HG03159 (cell line): ENCODE results near the gene DTWD2.
A peak's percentile ranks its signal among the peaks of the same experiment; 100 is the strongest.
"Not testable (repeated sequence)": the region's sequence is repeated elsewhere in the genome, so short reads cannot be mapped to it uniquely, and the experiment has no call there.

Experiments
- ATAC-seq: cut with Tn5 transposase; IDR thresholded peaks from one replicate; pipeline ENCODE4 v1.9.1; 2021; ENCODE audit warnings: mild to moderate bottlenecking, moderate library complexity; ENCODE audit not compliant: unreplicated experiment

The DTWD2 gene

DNA sequence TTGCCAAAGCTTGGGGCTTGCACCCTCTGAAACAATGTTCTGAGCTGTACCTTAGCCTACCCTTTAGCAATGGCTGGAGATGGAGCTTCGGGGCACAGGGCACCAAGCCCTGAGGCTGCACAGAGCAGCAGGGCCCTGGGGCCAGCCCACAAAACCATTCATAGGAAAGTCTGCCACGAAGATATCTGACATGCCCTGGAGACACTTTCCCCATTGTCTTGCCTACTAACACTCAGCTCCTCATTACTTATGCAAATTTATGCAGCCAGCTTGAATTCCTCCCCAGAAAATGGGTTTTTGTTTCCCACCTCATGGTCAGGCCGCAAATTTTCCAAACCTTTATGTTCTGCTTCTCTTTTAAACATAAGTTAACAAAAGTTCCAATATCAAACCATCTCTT lies 105.7 kb downstream of the DTWD2 start:
- ATAC-seq, result no peak

DNA sequence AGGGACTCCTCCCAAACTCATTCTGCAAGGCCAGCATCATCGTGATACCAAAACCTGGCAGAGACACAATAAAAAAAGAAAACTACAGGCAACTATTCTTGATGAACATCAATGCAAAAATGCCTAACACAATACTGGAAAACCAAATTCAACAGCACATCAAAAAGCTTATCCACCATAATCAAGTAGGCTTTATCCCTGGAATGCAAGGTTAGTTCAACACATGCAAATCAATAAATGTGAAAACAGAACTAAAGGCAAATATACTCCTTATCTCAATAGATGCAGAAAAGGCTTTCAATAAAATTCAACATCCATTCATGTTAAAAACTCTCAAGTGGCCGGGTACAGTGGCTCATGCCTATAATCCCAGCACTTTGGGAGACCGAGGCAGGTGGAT lies 111.5 kb downstream of the DTWD2 start:
- ATAC-seq, result not testable (repeated sequence)

DNA sequence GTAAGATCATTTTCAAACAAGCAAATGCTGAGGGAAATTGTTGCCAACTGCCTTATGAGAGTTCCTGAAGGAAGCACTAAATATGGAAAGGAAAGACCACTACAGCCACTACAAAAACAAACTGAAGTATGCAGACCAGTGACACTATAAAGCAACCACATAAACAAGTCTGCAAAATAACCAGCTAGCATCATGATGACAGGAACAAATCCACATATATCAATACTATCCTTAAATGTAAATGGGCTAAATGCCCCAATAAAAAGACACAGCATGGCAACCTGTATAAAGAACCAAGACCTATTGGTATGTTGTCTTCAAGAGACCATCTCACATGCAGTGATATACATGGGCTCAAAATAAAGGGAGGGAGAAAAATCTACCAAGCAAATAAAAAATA lies 113.2 kb downstream of the DTWD2 start:
- no peak for ATAC-seq

DNA sequence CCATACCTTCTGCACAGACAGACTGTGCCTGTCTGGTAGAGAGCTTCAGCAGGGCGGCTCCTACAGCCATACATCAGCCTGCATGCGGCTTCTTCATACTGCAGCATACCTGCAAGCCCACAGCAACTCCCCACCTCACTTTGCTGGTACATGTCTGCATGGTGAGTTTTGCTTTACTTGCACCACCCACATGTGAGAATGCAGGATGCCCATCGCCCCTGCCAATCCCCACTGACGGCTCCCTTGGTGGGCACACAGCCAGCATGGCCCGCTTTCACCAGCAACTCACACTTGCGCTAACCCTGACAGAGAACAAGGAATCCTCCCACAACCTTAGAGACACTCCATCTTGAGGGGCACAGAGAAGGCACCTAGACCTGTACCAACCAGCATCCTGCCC lies 114.9 kb downstream of the DTWD2 start:
- ATAC-seq, result no peak

DNA sequence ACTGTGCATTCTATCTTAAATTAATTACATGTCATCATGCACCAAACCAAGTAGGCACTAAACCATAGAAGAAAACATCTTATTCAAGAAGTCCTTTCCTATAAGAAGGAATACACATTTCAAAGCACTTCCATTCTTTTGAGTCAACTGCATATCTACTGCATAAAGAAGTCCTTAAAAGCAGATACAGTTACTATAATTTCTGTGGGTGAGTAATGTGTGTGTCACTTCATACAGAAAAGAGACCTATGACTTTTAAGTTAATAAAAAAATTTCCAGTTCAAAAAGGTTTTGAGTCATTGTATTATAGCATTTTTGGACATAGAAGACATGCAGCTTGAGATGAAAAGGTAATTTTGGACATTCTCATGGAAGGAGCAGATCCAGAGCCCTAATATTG lies 125.0 kb downstream of the DTWD2 start:
- ATAC-seq, result no peak

DNA sequence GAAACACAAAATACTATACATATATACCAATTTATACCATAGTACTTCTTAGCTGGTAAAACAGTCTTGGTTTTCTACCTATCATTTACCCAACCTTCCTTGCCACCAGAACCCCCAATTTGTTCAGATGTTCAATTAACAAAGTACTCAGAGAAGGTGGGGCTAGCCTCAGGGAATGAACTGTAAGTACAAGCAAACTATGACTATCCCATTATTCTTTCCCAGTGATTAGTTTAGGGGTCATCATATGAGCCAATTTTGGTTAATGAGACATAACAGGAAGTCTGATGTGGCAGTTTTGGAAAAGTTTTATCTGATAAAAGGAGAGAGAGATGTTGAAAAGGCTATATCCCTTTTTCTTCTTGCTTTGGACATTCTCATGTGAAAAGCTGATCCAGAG lies 125.8 kb downstream of the DTWD2 start:
- no peak for ATAC-seq

DNA sequence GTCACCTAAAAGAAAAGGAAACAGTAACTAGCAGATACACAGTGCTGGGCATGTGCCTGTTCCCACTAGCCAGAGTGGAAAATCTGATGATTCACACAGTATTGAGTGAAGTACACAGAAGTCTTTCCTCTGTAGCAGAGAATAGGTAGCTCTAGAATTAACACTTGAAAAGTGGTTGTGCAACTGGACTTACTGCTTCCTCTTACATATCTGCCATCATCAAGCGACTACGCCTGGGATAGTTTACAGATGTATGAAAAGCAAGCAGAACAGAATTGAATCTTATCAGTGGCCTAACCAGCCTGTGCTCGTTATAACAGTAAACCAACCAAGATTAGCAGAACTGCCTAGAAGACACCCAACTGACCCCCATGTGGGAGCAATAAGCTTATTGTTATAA lies 130.6 kb downstream of the DTWD2 start:
- no peak for ATAC-seq

DNA sequence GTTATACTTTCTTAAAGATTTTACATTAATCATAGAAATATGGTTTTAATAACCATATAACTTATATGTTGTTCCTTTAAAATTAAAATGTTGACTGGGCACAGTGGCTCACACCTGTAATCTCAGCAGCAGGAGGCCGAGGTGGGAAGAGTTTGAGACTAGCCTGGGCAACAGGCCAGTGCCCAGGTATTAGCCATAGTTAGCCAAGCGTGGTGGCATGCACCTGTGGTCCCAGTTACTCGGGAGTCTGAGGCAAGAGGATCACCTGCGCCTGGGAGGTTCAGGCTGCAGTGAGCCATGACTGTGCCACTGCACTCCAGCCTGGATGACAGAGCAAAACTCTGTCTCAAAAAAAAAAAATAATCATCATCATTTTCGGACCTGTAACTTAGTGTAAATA lies 133.5 kb downstream of the DTWD2 start:
- no peak for ATAC-seq

DNA sequence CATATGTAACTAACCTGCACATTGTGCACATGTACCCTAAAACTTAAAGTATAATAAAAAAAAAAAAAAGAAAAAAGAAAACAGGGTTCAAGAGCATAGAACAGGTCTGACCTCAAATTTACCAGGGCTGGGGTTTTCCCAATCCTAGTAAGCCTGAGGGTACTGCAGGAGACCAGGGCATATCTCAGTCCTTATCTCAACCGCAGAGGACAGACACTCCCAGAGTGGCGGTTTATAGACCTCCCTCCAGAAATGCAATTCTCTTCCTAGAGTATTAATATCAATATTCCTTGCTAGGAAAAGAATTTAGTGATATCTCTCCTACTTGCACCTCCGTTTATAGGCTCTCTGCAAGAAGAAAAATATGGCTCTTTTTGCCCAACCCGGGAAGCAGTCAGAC lies 136.6 kb downstream of the DTWD2 start:
- ATAC-seq, result not testable (repeated sequence)

DNA sequence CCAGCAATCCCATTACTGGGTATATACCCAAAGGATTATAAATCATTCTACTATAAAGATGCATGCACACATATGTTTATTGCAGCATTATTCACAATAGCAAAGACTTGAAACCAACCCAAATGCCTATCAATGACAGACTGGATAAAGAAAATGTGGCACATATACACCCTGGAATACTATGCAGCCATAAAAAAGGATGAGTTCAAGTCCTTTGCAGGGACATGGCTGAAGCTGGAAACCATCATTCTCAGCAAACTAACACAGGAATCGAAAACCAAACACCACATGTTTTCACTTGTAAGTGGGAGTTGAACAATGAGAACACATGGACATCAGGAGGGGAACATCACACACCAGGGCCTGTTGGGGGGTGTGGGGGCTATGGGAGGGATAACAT lies 138.8 kb downstream of the DTWD2 start:
- not testable (repeated sequence) for ATAC-seq

DNA sequence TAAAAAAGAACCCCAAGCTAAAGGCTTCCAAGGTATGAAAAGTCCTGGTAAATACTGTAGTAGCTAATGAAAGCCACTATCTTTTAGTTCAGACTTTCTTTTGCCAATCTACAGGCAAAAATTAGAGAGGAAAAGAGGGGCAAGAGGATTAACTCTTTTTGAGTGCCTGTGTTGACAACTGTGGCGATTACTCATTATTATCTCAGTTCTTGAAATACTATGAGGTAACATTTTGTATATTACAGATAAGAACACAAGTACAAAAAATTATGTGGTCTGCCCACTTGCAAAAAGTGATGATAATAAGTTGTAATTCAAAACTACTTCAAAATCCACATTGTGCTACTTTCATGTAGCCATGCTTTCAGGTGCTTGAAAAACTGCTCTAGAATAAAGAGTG lies 144.0 kb downstream of the DTWD2 start:
- ATAC-seq, result no peak

DNA sequence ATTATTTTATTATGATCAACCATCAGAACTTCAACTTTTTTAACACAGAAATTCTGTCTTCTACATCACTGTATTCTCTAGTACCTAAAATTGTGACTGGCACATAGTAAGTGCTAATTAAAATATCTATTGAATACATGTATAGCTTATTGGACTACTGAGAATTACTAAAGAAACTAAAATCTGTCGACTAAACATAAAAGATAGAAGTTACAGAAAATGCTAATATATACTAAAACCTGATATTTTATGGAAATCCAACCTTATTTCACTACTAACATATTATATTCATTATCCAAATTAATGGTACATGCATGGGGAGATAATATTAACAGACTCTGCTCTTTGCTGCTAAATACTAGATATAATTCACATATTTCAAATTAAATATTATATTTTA lies 153.6 kb downstream of the DTWD2 start:
- no peak for ATAC-seq

DNA sequence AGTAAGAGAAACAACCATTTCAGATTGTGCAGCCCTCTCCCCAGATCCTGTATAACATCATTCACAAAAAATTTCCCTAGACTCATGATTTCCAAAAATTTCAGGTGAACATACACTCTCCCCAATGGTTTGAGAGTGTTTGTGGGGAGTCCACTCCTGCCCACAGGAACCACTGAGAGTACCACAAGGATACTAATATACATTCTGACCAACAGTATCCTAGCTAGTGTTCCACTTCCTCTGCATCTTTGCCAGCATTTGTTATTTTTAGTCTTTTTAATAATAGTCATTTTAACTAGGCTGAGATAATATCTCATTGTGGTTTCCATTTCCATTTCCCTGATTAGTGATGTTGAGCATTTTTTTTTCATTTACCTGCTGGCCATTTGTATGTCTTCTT lies 155.4 kb downstream of the DTWD2 start:
- no peak for ATAC-seq

DNA sequence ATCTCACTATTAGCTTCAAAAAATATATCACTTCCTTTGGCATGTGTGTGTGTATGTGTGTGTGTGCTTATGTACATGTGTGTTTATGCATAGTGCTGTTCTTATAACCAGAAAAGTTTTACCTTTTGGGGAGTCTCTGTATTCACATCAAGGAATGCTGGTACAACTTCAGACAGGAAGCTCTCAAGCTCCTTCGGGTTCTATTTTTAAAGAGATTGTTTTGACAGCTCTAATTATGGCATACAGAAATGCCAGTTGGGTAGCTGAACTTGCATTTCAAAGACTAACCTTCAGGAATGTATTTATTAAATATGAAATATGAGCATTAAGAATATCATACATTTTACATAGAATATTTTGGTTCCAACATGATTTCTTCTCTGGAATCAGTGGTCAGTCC lies 163.1 kb downstream of the DTWD2 start:
- no peak for ATAC-seq

DNA sequence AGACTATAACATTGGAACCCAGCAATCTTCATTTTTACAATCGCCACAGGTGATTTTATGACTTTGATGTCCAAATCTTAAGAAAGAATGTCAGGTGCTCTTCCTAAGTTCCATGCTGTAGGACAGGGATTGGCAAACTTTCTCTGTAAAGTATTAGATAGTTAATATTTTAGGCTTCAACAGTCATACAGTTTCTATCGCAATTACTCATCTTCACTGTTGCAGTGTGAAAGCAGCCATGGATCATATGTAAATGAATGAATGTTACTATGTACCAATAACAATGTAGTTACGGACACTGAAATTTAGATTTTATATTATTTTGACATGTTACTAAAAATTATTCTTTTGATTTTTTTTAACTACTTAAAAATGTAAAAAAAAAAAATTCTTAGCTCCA lies 169.7 kb downstream of the DTWD2 start:
- no peak for ATAC-seq

DNA sequence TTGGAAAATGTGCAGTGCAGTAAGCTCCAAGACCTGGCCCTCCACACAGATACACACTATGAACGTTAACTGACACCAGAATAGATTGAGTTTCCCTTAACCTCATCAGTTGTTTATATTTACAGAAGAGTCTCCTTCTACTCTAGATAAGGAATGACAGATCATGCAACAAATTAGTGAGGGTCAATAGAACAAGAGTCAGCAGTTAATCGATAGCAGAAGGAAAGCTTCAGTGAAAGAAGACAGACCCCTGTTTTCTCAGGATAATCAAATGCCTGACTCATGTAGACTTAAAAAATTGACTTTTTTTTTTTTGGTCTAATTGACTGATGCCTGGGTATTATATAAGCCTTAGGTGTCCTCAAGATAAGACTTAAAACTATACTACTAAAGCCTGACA lies 179.9 kb downstream of the DTWD2 start:
- no peak for ATAC-seq

DNA sequence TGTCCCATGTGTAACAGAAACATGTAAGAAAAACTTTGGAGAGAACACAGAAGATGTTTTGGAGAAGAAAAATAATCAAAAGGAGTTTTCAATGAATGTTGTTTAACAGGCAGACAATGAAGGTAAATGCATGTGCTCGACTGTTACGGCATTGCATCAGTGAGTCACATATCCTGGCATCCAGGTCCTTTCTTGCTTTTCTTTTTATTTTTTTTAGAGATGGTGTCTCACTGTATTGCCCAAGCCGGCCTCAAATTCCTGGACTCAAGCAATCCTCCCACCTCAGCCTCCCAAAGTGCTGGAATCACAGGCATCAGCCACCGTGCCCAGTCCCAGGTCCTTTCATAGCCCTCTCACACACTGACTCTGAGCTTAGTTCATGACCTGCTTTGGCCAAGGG lies 181.8 kb downstream of the DTWD2 start:
- ATAC-seq, result no peak

DNA sequence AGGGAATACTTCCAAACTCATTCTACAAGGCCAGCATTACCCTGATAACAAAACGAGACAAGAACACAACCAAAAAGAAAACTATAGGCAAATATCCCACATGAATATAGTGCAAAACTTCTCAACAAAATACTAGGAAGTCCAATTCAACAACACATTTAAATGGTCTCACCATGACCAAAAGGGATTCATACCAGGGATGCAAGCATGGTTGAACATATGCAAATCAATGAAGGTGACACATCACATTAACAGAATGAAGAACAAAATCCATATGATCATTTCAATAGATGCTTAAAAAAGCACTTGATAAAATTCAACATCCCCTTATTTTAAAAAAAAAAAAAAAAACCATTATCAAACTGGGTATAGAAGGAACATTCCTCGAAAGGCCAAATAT lies 186.0 kb downstream of the DTWD2 start:
- ATAC-seq, result no peak

DNA sequence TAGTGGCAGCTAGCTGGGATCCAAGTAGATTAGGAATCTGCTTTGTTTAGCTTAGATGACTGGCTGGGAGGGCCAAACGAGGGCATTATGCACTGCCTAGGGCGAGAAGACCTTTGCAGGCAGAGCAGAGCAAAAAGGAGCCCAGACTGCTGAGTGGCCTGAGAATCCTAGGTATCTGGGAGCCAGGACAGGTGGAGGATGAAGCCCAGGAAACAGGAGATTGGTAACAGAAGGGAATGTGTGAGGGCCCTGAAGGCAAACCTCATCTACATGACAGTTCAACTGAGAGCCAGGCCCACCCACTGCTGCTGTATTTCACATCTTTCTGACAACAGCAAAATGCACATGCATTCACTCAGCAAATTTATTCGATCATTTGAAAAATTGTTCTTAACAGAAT lies 192.3 kb downstream of the DTWD2 start:
- no peak for ATAC-seq

DNA sequence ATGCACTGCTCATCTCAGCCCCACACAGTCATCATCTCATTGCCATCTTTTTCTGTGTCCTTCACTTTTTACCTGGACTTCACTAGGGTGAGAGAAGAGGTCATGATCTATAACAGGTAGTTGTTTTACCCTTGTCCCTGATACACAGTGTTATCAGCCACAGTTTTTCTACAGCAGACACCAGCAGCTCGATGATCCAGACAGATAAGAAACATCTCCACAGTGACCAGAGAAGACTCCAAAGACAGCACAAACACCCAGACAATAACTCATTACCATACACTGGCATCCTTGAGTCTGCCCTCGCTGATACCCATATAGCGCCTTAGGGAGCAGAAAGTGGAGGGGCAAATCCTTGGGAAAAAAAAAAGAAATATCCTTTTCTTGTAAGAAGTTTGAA lies 194.1 kb downstream of the DTWD2 start:
- no peak for ATAC-seq

DNA sequence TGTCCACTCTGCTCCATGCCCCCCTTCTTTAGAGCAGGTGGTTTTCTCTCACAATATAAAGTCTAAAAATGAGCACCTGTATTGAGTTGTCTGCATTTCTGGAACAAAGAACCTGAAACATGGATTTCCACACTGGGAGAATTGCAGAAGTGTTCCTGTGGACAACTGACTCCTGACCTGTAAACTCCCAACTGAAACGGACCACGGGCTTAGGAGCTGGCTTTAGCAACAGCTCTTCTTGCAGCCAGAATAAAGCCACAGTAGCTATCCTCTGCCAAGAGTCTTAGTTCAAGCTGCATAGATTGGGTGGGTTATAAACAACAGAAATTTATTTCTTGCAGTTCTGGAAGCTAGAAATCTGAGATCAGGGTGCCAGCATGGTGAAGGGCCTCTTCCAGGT lies 194.7 kb downstream of the DTWD2 start:
- ATAC-seq, result no peak

DNA sequence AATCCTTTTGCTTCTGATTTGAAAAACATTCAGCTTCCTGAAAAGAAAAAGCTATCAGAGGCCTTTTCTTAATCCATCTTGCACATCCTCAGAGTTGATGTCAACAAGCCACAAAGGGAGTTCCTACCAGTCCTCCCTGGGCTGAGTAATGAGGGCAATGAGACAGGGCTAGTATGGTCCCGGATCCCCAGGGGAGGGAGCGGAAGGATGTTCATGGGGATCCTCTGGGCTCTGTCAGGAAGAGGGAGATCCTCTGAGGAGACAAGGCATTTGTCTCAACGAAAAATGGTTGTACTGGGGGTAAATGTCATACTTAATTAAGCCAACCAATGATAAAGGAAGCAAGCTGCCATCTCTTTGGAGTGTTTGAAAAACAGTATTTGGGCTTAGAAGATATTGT lies 195.3 kb downstream of the DTWD2 start:
- no peak for ATAC-seq

DNA sequence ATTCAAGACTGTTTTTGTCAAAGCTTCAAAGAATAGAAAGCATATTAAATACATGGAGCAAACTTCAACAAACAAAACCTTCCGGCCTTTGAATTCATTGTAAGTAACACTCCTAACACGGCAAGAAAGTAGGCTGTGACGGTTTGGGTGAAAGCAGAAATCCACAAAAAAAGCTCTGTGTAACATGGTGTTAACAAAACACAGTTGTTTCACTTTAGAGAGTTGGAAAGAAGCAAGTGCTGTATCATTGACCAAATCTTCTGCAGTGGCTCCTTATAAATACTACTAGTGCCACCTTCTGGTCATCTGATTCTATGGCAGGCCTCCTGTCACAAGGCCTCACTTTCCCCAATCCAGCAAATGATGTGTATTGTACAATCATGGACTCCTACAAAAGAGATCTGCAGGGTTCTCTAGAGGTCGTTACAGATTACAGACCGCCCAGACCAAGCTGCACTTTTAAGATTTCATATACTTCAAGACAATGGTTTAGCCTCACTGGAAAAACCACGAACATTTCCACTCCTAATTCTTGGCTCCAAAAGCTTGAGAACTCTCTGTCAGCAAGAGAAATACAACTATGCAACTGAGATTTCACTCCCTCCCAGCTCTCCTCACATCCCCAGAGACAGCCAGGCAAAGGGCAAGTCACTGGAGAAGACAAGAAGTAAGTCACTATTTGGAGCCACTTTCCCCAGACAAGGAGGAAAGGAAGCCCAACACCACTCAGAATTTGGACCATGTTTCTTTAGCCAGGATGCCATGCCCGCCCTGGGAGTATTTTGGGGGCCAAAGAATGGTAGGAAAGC lies 196.2 kb downstream of the DTWD2 start:
- peak; percentile 95 for ATAC-seq
